NCI-H446 treated with DMSO at 0.1 percent for 48 hours (cell line): Measurements from ENCODE around the gene SDF4.

Experiments
- DNase-seq: peaks from one replicate; lab custom pipeline; 2025; lab: John Stamatoyannopoulos, UW

Gene SDF4

GRCh38 chr1:1211541-1212441 lies 20.0 kb downstream of the SDF4 start:
- no peak for DNase-seq

- DNase-seq: no peak
These were observed 20.9 kb downstream of the SDF4 start for GRCh38 chr1:1210726-1211540.

- DNase-seq: no peak
These were observed 22.9 kb downstream of the SDF4 start for GRCh38 chr1:1208713-1209433.

- DNase-seq: no peak
These were observed 24.3 kb downstream of the SDF4 start for GRCh38 chr1:1207571-1207892.

DNA sequence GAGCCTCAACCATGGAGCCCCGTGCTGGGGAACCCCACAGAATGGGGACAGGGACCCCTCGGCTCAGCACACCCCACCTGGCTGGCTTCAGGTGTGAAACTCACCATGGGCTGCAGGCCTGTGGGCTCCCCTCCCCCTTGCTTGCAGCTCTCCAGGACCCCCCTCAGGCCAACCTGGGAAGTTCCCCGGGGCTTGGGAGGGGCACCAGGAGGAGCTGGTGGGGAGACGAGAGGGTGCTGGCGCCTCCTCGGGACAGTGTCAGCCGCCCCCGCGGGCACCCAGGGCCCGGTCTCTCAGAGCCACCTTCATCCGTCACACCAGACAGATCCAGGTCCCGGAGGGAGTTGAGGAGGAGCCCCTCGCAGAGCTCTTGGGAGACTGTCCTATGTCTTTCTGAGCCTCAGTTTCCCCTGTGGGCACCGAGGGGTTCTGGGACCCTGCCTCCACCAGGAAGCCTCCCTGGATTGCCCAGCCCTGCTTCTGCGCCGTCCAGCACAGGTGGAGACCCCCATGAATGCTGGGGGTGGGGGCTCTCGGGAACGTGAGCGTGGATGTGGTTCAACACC lies 24.8 kb downstream of the SDF4 start:
- DNase-seq: no peak

- DNase-seq: no peak
These were observed 25.3 kb downstream of the SDF4 start, which contains the start of gene TNFRSF18 for GRCh38 chr1:1206376-1206965. TSS of gene TNFRSF18 (minus strand) at chr1:1206592. CDS start at chr1:1206571, 21 bp downstream.

DNA sequence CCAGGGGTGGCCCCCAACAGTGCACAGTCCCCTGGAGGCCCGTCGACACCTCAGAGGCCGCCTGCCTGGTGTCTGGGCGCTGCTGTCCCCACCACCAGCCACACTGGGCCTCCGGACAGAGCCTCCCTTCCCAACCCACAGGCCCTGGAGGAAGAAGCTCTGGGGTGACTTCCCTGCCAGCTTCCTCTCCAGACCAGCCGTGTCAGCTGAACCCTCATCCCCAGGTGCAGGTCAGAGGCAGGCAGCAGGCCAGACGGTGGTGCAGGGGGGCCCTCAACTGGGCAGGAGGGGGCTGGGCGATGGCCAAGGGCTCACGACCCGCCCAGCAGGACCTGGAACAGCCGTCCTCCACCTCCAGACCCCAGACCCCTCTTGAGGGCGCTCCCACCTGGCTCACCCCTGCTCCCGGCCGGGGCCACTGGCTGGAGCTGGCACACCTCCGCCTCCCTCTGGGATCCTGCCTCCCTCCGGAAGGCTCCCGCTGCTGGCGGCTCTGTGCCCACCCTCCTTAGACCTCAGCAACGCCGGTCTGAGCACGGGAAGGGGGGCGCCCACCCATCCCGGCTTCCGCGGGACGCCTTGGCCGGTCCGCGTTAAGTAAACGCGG lies 25.9 kb downstream of the SDF4 start:
- no peak for DNase-seq

DNA sequence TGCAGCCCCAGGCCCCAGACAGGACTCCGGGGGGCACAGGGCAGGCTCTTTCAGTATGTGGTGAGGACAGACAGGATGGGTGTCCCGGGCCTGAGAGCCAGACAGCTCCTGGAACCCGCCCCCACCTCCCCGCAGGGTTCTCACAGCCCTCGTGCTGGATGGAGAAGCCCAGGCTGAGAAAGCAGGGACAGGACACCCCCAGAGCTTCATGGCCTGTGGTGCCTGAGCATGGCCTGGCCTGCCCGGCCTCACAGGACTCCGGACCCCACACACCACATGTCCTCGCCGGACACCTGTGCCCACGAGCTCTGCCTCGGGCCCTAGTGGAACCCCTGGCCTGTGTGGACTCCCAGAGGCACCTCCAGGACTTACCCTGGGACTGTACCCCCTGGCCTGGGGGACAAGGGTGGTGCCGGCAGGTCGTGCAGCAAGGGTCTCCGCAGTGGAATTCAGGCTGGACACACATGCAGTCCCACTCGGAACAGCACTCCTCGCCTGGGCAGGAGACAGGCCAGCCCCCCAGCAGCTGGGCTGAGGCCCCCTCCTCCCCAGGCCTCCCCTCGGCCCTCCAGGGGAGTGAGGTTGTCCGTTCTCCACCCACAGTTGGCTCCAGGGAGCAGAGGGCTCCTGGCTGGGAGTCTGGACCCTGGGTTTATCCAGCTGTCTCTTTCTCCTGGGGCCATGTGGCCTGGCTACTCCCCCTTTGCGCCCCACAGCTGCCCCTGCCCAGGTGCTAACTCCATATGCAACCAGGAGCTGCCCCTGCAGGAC lies 26.6 kb downstream of the SDF4 start:
- no peak for DNase-seq

DNA sequence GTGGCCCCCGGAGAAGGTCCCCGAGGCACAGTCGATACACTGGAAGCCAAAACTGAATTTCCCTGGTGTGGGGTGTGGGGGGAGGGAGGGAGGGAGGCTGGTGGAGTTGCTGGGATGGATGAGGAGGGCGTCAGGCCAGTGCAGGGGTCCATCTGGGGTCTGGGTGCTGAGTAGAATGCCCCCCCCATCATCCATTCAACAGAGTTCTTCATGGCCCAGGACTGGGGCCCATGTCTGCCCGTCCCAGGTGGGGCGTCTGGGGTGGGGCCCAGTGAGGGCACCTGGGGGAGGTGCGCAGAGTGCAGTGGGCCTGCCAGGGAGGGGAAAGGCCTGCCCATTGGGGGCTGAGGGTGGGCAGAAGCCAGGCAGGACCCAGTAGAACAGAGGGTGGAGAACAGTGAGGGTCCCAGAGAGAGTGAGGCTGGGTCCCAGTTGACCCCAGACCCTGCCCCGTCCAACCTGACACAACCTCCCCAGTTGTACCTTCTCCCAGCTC lies 27.3 kb downstream of the SDF4 start:
- no peak for DNase-seq

DNA sequence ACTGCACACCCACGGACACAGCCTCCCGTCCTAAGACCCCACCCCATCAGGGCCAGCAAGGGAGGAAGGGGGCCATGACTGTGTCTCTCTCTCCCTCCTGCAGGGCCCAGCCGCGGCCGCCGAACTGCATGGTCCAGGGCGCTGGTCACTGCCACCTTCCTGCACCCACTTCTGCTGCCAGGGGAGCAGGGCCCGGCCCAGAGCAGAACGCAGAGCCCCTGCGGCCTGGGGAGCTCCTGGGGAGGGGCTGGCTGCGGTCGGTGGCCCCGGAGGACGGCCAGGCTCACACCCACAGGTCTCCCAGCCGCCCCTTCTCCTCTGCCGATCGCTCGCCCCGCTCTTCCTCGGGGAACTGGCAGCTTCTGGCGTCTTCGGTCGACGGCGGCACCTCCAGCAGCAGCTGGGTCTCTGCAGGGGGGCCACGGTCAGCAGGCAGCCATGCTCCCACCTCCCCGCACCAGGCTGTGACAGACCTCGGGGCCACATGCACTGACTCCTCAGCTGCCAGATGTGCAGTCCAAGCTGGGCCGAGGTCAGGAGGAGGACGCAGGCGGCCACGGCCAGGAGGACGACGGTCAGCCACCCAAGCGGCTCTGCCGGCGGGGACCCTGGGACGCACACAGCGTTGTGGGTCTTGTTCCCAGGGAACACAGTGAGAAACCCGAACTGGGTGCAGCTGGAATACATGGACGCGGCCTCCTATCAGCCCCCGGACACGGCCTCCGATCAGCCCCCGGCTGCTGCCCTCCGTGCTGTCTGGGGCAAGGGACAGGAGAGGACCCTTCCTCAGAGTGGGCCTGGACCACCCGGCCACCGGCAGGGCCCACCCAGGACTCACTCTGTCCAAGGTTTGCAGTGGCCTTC lies 28.0 kb downstream of the SDF4 start:
- DNase-seq: no peak

DNA sequence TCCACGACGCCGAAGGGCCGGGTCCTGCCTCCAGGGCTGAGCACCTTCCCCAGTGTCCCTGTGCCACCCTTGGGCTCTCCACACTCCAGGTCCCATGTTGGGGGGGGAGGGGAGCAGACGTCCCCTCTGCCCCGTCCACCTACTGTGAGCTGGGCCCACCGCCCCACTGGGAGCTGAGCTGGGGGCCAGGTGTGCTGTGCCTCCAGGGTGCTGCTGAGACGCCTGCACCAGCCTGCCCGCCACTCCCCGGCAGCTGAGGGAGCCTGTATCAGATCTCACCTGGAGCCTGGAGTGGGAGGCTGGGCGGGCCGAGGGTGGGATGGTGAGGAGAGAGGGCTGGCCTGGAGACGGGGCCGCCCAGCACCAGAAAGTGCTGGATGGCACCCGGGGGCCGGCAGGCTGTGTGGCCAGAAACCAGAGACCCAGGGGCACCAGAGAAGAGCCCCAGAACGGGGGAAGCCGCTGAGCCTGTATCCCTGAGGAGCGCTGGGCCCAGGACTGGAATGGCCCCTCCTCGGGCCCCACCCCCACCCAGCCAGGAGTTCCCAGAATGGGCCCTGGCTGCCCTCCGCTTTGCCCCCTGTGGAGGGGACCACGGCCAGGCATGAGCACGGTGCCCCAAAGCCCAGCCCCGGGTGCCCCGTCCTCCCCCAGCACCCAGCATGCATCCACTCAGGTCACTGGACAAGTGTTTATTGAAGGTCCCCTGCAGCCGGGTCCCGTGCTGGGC lies 28.8 kb downstream of the SDF4 start:
- no peak for DNase-seq

GRCh38 chr1:1200876-1201810 lies 30.7 kb downstream of the SDF4 start:
- no peak for DNase-seq

GRCh38 chr1:1199961-1200875 lies 31.6 kb downstream of the SDF4 start:
- DNase-seq: no peak

DNA sequence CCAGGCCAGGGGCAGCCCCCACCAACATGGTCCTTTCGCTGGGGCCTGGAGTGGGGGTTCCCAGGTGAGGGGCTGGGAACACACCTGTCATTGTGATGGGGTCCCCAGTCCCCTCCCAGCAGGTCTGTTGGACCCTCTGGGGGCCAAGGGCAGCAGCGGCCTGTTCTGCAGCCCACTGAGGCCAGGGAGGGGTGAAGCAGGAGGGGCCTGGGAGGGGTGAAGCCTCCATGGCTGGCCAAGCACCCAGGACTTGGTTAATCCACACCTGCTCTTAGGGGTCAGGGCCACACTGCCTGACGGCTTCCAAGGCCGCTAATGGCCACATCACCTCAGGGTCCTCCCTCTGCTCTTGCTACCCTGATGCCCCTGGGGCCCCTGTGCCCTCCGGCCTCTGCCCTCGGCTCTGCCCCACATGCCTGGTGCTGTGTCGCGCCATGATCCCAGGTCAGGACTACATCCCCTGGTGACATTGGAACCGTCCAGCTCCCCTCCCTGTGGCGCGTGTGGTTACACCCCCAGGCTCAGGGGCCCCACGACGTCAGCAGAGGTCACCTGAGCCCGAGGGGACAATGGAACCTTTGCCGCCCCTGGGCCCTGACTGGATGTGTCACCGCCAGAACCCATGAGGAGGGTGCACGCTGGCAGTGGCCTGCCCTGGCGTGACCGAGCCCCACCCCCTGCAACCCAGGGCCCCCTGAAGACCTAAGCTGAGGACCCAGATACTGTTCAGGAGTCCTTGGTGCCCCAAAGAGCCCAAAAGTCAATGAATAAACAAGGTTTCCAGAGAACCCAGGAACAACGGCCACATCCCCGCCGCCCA lies 32.5 kb downstream of the SDF4 start:
- DNase-seq: no peak

- DNase-seq: no peak
These were observed 33.2 kb downstream of the SDF4 start for GRCh38 chr1:1198423-1199140.
